ENCODE results near the gene CCDC92.

The CCDC92 gene

DNA sequence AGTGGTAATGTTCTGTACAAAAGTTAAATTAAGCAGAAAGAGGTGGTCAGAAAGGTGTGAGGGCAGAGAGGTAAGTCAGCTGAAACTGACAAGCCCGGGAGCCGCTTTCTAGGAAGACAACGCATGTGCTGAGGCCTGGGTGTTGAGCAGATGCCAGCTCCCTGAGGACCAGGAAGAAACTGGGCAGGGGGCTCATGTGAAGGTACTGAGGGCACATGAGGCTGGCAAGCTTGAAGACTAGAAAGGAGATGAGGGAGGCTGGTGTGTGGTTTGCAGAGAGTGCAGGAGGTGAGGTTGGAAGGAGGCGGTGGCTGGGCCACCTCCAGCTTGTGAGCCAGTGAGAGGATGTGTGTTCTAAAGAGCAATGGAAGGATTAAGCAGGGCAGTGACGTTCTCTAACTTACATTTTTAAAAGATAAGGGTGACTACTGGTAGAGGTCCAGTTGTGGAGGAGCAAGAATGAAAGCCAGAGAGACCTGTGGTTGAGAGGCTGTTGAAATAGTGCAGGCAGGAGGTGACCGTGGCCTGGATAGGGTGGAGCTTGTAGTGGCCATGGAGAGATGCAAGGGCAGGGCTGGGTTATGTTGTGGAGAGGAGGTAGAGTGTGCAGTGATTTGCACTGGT is 29.5 kb upstream of the CCDC92 start:
- no peak for DNase-seq

DNA sequence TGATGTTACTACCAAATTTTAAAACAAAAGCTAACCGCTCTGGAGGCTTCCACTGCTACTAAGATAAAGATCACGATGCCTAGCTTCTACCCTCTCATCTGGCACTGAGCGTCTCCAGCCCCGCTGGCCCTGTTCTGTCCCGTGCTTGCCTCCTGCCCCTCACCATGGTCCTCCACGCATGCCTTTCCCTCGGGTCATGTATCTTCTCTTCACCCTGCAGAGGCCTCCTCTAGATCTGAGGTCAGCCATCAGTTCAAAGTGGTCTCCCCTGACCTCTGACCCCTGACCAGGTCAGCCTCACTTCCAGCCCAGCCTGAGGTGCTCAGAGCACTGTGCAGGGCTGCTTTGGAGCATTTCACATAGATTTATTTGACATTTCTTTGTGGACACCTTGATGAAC is 28.7 kb upstream of the CCDC92 start:
- DNase-seq, result no peak

DNA sequence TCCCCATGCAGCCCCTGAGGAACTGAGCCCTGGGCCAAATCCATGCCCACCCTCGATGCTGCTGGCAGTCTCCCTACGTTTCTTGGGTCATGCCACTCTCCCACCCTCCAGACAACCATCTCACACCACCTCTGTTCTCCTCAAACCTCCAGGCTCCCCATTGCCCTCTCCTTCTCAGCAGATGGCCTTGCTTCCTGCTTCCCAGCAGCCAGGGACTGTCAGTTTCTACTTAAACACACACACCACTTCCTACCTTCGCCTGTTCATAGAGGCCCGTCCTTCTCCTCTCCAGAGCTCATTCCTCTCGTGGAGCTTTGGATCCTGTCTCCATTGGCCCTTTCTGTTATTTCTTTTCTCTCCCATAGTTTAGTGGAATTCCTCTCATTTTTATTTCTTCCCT is 27.5 kb upstream of the CCDC92 start:
- DNase-seq, result no peak

DNA sequence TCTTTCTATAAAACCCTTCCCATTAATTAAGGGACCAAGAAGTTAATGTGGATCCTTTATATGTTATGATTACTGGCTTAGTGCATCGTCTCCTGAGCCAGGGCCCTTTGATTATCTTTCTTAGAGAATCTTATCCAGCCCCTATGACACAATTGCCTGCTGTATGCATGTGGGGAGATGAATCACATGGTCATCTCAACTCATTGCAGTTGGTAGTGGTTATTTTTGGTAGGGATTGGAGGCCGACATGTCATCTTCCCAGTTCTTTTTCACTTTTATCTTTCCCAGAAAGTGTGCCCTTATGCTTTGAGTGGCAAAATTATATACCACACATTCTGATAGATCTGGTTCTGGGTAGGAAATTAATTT is 26.3 kb upstream of the CCDC92 start:
- DNase-seq, result no peak

DNA sequence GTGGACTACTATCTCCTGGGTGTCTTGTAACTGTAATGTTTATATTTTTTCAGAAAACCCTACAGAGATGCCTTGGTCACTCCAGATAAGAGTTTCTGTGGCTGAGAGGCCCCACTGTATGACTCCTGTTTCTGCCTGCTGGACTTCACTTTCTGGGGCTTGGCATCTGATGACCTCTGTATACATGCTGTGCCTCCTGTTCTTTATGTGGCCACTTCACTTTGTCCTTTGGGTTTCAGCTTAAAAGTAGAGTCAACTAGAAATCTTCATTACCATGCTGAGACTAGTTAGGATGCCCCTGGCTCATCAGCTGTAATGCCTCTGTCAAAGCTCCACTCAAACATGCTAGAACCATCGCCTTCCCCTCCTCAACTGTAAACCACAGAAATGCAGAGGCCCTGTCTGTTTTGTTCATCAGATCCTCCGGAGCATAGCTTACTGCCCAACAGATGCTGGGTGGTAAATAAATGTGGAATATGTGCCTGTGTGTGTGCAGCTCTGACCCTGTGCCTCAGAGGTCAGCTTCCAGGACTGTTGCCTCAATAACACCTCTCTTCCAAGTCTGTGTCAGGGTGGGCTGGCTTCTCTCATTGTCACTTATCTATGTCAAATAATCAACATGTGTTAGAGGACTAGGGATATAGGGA is 25.8 kb upstream of the CCDC92 start:
- DNase-seq, result no peak

DNA sequence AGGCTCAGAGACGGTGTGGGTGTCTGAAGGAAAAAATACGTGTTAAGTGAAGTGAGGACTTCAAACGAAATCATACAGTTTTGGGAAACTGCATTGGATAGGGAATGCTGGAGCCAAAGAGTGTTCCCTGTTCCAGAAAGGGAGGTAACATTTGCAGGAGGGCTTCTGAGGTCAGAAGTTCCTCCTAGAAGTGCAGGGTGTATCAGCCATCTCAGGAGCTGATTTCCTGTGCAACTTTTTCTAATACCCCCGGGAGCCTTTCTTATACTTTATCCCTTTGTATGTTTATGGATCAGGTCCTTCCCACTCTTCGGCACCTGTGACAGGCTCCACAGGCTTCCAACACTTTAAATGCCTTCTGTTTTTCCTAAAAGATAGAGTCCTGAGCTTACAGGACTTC is 25.3 kb upstream of the CCDC92 start:
- no peak for DNase-seq

DNA sequence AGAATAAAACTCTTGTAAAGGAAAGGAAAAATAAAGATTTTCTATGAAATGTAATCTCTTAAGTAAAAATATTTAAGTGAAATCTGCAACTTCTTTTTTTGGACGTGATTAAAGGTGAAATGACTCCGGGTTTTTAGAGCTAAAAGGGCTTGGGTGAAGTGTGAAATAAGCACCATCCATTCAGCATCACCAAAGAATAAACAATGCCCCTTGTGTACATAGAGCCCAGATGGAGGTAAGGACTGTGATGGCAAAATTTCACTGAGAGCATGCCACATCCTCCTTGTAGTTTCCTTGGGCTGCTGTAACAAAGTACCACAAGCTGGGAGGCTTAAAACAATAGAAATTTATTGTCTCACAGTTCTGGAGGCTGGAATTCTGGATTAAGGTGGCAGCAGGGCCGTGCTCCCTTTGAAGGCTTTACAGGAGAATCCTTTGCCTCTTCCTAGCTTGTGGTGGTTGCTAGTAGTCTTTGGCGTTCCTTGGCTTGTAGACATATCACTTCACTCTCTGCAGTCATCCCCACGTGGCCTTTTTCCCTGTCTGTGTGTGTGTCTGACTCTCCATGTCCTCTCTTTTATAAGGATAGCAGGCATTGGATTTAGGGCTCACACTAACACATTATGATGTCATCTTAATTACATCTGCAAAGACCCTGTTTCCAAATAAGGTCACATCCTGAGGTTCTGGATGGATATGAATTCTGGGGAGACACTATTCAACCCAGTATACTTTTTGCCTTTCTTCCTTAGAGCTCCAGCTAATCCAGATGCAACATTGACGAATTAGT is 24.6 kb upstream of the CCDC92 start:
- no peak for DNase-seq

DNA sequence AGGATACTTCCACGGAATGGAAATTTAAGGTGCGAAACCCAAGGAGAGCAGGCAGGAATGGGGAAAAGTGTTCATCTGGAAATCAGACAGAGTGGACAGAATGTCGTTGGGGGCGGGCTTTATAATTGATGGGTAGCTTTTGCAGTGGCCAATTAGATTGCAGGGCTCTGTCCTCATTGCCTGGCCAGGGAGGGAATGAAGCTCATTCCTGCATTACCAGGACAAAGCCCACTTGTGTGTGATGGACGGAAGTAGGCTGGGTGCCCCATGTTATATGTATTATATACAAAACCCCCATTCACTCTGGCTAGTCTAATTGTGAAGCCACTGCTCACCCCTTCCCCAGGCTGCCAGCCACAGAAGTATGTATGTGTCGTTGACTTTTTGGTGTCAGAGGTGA is 23.9 kb upstream of the CCDC92 start:
- no peak for DNase-seq

DNA sequence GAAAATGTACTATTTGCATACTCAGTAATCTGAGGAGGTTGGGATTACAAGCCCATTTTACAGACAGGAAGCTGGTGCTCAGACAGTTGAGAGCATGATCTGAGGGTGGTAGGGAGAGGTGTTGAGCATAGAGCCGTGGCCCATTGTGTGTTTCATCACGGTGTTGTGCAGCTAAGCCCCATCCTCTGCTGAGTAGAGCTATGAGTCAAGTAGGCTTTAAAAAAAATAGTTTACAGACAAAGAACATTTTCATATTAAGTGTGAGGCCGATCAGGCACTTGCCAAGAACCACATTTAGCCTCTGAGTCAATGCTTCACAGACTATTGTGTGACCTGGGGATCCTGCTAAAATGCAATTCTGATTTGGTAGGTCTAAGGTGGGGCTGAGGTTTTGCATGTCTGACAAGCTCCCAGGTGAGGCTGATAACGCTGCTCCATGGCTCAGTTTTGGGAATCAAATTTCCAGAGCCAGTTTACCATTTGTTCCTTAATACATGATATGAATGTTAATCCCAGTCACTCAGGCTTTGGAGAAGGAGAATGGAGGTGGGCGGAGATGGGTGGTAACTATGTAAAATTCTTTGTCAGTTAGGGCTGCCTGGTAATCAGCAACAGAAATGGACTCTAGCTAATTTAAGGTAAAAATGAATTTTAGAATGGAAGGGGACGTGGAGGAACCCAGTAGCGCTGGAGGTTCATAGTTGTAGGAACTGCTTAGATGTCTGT is 22.6 kb upstream of the CCDC92 start:
- DNase-seq, result no peak

DNA sequence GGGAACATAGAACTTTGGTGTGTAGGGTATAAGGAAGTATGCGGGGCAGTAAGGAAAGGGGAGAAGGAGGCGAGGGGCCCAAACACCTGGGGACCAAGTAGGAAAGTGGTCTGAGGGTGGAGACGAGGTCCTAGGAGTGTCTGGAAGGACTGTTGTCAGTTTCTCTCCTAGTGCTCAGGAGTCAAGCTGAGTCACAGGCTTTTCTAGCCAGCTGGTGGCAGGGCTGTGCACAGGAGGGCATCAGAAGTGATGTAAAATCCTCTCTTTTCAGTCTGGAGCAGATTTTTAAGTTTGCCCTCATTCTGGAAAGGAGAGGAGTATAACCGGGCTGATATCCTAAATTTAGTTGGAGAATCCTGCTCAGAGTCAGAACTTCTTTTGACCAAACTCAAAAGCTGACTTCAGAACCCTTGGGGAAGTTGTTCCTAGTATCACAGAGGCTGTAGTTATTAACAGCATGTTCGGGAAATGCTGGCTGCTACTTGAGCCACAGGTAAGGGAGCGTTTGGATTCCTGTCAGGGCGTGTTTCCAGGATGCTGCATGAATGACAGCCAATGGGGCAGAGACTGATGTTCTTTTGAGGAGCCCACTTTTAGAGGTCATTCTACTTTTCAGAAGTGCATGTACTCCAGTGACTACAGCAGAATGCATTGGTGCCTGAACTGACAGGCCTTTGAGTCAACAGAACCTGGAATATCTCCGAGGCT is 19.6 kb upstream of the CCDC92 start:
- DNase-seq, result no peak

- DNase-seq, result no peak
Observed at GRCh38 chr12:123991372-123991951, 18.8 kb upstream of the CCDC92 start.

- no peak for DNase-seq
Observed at GRCh38 chr12:123990511-123990910, 17.9 kb upstream of the CCDC92 start.

DNA sequence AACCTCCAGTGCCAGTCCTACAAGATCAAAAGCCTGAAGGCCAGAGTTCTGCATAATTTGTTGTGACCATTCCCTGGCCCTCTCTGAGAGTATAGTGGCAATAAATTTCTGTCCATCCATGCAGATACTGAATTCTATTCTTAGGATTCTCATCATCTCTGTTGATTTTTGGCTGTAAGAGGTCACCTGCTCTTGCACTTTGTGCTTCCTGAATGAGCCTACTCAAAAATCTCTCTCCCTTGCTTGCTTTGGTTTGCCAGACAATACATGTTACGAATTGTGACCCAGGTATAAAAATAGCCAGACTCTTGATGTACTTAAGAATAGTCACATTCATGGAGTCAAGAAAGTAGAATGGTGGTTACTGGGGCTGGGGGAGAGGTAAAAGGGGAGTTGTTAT is 17.1 kb upstream of the CCDC92 start:
- no peak for DNase-seq

GRCh38 chr12:123989168-123989567 is 16.5 kb upstream of the CCDC92 start:
- no peak for DNase-seq

DNA sequence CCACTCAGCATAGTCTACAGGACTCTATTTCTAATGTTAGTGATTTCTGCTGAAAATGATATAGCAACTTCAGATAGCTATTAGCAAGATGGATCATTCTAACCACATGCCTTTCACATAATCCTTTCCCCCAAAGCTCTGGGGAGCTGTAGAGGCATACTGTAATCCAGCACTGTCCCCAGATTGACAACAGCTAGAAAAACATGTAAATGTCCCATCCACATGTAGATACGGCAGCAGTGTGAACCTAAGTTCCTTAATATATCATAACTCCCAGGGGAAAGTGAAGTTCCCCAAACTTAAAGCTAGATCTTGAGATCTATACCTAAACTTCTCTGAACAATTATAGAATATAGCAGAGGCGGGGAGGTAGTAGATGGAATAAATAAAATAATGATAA is 14.4 kb upstream of the CCDC92 start:
- no peak for DNase-seq

GRCh38 chr12:123986374-123986965 is 13.8 kb upstream of the CCDC92 start:
- DNase-seq, result no peak

GRCh38 chr12:123984903-123985302 is 12.3 kb upstream of the CCDC92 start:
- DNase-seq, result no peak

DNA sequence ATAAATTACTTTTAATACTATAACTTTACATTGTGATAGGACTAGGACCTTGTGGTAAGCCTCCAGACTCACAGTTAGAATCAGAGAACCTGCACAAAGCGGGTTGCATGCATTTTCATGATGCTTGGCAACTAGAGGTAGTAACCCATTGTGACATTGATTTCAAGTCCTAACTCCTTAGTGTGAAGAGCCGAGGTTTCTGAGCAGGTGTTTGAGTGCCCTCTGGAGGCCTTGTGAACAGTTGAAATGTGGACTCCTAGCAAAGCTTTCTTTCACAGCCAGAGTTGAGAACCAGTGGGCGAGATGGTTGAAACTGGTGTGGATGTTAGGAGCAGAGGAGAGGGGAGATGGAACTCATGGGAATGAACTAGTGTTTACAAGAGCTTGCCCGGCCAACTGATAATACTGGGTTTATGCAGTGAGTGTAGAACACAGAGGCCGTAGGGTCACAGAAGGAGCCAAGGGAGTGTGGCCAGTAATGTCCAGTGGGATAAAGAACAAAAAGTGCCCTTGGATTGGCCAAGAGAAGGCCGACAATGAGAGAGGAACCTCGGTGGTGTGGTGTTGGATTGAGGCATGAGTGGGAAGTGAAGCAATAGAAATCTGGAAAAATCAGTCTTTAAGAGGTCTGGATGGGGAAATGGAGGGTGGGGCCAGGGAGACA is 11.3 kb upstream of the CCDC92 start:
- DNase-seq, result no peak

DNA sequence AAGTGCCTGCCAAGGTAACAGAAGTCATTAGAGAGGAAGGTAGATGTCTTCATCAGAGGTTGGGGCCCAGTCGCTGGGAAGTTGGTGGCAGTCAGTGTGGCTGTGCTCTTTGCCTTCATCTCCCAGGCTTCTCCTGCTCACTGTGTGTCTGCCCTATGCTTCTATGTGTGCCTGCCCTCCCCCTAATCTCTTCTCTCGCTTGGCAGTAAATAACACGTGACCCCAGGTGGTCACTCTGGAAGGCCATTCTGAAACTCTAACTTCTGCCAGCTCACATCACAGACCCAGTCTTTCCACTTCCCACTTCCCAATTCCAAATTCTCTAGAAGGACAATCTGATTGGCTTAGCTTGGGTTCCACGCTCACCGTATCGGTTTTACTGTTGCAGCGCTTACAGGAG is 9.6 kb upstream of the CCDC92 start:
- DNase-seq, result no peak

- no peak for DNase-seq
Observed at GRCh38 chr12:123979566-123979965, 6.9 kb upstream of the CCDC92 start.

GRCh38 chr12:123976227-123976826 is 3.7 kb upstream of the CCDC92 start:
- no peak for DNase-seq

Measured in cortex of kidney (tissue), 1 donor.